LNCAP (cell line): ENCODE data around the gene VPS16.

ENCODE experiments used
- CTCF ChIP-seq: fragments of 450-650 bp; IDR thresholded peaks from 2 replicates; pipeline ENCODE4 v1.5.1; 2017; ENCODE audit warnings: mild to moderate bottlenecking

The VPS16 gene

GRCh38 chr20:2820084-2820895 lies 20.3 kb upstream of the VPS16 start:
- no peak for TF ChIP-seq CTCF

- TF ChIP-seq CTCF, result no peak
Measured at GRCh38 chr20:2820896-2821869, 19.4 kb upstream of the VPS16 start.

GRCh38 chr20:2822073-2822472 lies 18.5 kb upstream of the VPS16 start:
- no peak for TF ChIP-seq CTCF

- TF ChIP-seq CTCF, result no peak
Measured at GRCh38 chr20:2825761-2826160, 14.8 kb upstream of the VPS16 start.

GRCh38 chr20:2826655-2827054 lies 13.9 kb upstream of the VPS16 start:
- TF ChIP-seq CTCF, result no peak

GRCh38 chr20:2829376-2829775 lies 11.2 kb upstream of the VPS16 start:
- no peak for TF ChIP-seq CTCF

- TF ChIP-seq CTCF, result no peak
Measured at GRCh38 chr20:2833761-2834160, 6.8 kb upstream of the VPS16 start.
